ENCODE results near the gene KCNQ1OT1. TPM values are rescaled to one million over a fixed set of nuclear protein-coding genes. Genes with fewer than 3 reads are reported as not detected.

The KCNQ1OT1 gene
- total and polyA plus RNA-seq, 2 of the 4 experiments (the other 2 are of a cell fraction), result 0.14 to 2.0 TPM

DNA sequence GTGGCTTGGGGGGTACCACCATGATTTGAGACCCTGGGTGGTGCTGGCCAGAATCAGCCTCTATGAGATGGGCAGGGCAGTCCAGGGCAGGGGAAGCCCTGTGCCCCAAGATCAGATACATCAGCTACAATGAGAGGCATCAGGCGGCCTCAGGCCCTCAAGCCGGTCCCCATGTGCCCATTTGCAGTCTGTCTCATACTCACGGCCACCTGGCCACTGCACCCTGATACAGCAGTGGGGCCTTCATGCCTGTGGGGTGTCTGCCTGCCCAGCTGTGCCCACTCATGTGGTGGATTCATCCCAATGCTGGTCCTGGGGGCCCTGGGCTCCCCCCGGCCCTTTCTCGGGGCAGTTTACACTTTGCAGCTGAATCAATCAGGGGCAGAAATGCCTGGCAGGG lies 42.4 kb upstream of the KCNQ1OT1 start:
- dilution Hi-C loops (cut with HindIII; ENCODE audit: low sequenced_read_pairs, unreplicated experiment), result no loop called here
- Histone ChIP-seq H4K20me1 (ENCODE audit: insufficient read depth, low read length) (no peaks in the 10 kb centered on the region), H3K56ac (ENCODE audit: extremely low read depth, insufficient read depth, low read length) (no peak overlapping the region), H3K4me1 (ENCODE audit: control insufficient read depth, insufficient read depth, low read length) (peaks cover 19% of the 10 kb centered on the region), H3K27me3 (ENCODE audit: control insufficient read depth, insufficient read depth, low read length) (peaks cover 5% of the 10 kb centered on the region), H3K4ac (ENCODE audit: low read depth, low read length) (0 out of 2 replicates have a peak overlapping the region, but pooled peaks have one; percentile 11), H2AK5ac (ENCODE audit: low read depth, low read length) (peak overlapping the region; percentile 70), H3K27ac (ENCODE audit: insufficient read depth, low read length) (peak overlapping the region; percentile 23; the same call in 1 of the 2 replicates), H3K9me3 (ENCODE audit: control insufficient read depth, insufficient read depth, low read length) (no peaks in the 10 kb centered on the region), H4K5ac (ENCODE audit: low read depth, low read length) (no peak overlapping the region), H3K79me1 (ENCODE audit: low read depth in 1 of 2, low read length in 2 of 2) (no peaks in the 10 kb centered on the region), H4K8ac (ENCODE audit: low read depth in 2 of 2, low read length in 2 of 2) (0 out of 4 replicates have a peak overlapping the region, but pooled peaks of 1 of the 2 experiments have one; percentile 6), H2AK9ac (replicated peaks; ENCODE audit: low read depth, low read length, poor library complexity) (peak overlapping the region; percentile 15), H4K91ac (ENCODE audit: insufficient read depth, low read depth, low read length) (peak overlapping the region; percentile 6; the same call in 1 of the 2 replicates), H3K9me1 (ENCODE audit: insufficient read depth, low read length) (no peaks in the 10 kb centered on the region), H2BK15ac (ENCODE audit: low read depth, low read length) (no peak overlapping the region), H2BK120ac (ENCODE audit: low read depth, low read length) (0 out of 2 replicates have a peak overlapping the region, but pooled peaks have one; percentile 8), H2BK20ac (ENCODE audit: low read depth, low read length) (no peak overlapping the region), H3K36me3 (ENCODE audit: control insufficient read depth, insufficient read depth, low read length) (no peaks in the 10 kb centered on the region), H2BK5ac (ENCODE audit: low read depth, low read length, poor library complexity, severe bottlenecking) (peak overlapping the region; percentile 35), H3K18ac (ENCODE audit: low read depth, low read length) (peak overlapping the region; percentile 8; the same call in 1 of the 2 replicates), H3K14ac (replicated peaks; ENCODE audit: low read depth, low read length) (no peak overlapping the region; the same call in 1 of the 2 replicates), H3K23ac (ENCODE audit: low read depth, low read length) (no peak overlapping the region), H2AFZ (replicated peaks; ENCODE audit: low read length, poor library complexity) (peak overlapping the region; percentile 3), H3K4me3 (ENCODE audit: insufficient read depth, low read depth, low read length) (no peak overlapping the region), H3K4me2 (ENCODE audit: low read depth, low read length) (peak overlapping the region; percentile 60), H3K9ac (ENCODE audit: low read depth, low read length) (peak overlapping the region; percentile 5; the same call in 1 of the 2 replicates)
- ATAC-seq (ENCODE audit: low read depth) (peak; percentile 3), DNase-seq (no peak)
- in situ Hi-C loops (cut with MboI; ENCODE audit: low sequenced_read_pairs), result no loop called here
- CTCF ChIA-PET, result no interaction called here
- POLR2A ChIA-PET (ENCODE audit: unreplicated experiment), result no interaction called here
- WGBS, 2 experiments (ENCODE audit: extremely low coverage in 2 of 2, insufficient read length in 1 of 2), result 75% methylated on average over 4 of the region's 5 CpGs; no CpG with 5 or more reads in 1 of the 2 experiments
- BruUV-seq (replicated peaks), result no TSS peak
- intact Hi-C loops (cut with micrococcal nuclease), result loop anchor here (5.0 kb wide), 1 partner anchor 85 kb away; no protein-coding TSS in a partner anchor
- TF ChIP-seq RFX5 (IDR thresholded peaks at IDR 0.05; ENCODE audit: low read depth, low read length) (no peak), NFE2L2 (IDR thresholded peaks at IDR 0.05; ENCODE audit: low read depth, low read length) (no peak), CEBPB (IDR thresholded peaks at IDR 0.05; ENCODE audit: low read depth, low read length) (no peak), MAFK (IDR thresholded peaks at IDR 0.05; ENCODE audit: low read depth, low read length) (no peak), BHLHE40 (IDR thresholded peaks at IDR 0.05; ENCODE audit: low read depth, low read length) (no peak), MAZ (IDR thresholded peaks at IDR 0.05; ENCODE audit: borderline replicate concordance, low read depth, low read length) (no peak), MXI1 (IDR thresholded peaks at IDR 0.05; ENCODE audit: borderline replicate concordance, low read depth, low read length) (no peak)
- TF ChIP-seq, protein P1, sequence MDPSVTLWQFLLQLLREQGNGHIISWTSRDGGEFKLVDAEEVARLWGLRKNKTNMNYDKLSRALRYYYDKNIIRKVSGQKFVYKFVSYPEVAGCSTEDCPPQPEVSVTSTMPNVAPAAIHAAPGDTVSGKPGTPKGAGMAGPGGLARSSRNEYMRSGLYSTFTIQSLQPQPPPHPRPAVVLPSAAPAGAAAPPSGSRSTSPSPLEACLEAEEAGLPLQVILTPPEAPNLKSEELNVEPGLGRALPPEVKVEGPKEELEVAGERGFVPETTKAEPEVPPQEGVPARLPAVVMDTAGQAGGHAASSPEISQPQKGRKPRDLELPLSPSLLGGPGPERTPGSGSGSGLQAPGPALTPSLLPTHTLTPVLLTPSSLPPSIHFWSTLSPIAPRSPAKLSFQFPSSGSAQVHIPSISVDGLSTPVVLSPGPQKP (IDR thresholded peaks at IDR 0.05; ENCODE audit: borderline replicate concordance, low read depth, low read length), result no peak
